T-cell (primary cell): ENCODE data around the gene EPHA2. TPM values are rescaled to one million over a fixed set of nuclear protein-coding genes. Genes with fewer than 3 reads are reported as not detected.
"Not testable (repeated sequence)": the region's sequence is repeated elsewhere in the genome, so short reads cannot be mapped to it uniquely, and the experiment has no call there.

Source experiments
- ATAC-seq, 4 experiments: fragments of 200-7000 bp in 3 of 4; fragments of 150-1000 bp in 1 of 4; cut with Tn5 transposase; replicated peaks in 1 of 4; 1 replicate in 3 of 4; 2 replicates in 1 of 4; pipeline ENCODE4 v1.10.0; 2021; ENCODE audit warnings: moderate library complexity in 3 of 4, mild to moderate bottlenecking in 2 of 4, moderate number of reproducible peaks in 1 of 4
- CTCF ChIA-PET, 2 donors: fragments of 300-600 bp; sonication (Branson Sonifier 250); formaldehyde crosslinking; loops; one replicate each; lab custom pipeline; 2022; ENCODE audit warnings: antibody characterized with exemption in 2 of 2; lab: Charles Lee
- POLR2A ChIA-PET, 2 donors: fragments of 300-600 bp; sonication (Branson Sonifier 250); formaldehyde crosslinking; loops; one replicate each; lab custom pipeline; 2022; ENCODE audit warnings: antibody characterized with exemption in 2 of 2; lab: Charles Lee
- DNase-seq, 35 experiments: peaks; one replicate each; pipeline versions ENCODE4 v3.0.0 to v3.0.0-alpha.2; 2013 to 2023
- H3K27ac ChIP-seq: one replicate; pipeline ENCODE4 v1.5.1; 2013; ENCODE audit warnings: low read length
- H3K27me3 ChIP-seq, 2 experiments: replicated peaks in 1 of 2; 1 replicate in 1 of 2; 2 replicates in 1 of 2; pipeline versions ENCODE4 v1.6.1 to v1.7.0; 2013; ENCODE audit warnings: low read length in 1 of 2, mixed read lengths in 1 of 2; ENCODE audit not compliant: control insufficient read depth in 2 of 2, insufficient read depth in 2 of 2; ENCODE audit errors: extremely low read depth in 1 of 2
- H3K36me3 ChIP-seq, 2 donors: 1 replicate in 1 of 2; 2 replicates in 1 of 2; pipeline versions ENCODE4 v1.6.1 to v1.7.0; 2013; ENCODE audit warnings: low read length in 1 of 2; ENCODE audit not compliant: control insufficient read depth in 2 of 2, insufficient read depth in 1 of 2; ENCODE audit errors: extremely low read depth in 1 of 2
- H3K4me1 ChIP-seq, 2 experiments: 1 replicate in 1 of 2; 2 replicates in 1 of 2; pipeline versions ENCODE4 v1.6.1 to v1.7.0; 2013; ENCODE audit warnings: low read length in 2 of 2, mixed read lengths in 1 of 2; ENCODE audit not compliant: insufficient read depth in 2 of 2, control insufficient read depth in 1 of 2; ENCODE audit errors: extremely low read depth in 1 of 2
- H3K4me3 ChIP-seq, 2 donors: 1 replicate in 1 of 2; 2 replicates in 1 of 2; pipeline versions ENCODE4 v1.5.1 to v1.7.0; 2013; ENCODE audit warnings: mild to moderate bottlenecking in 2 of 2, low read length in 1 of 2, moderate library complexity in 1 of 2; ENCODE audit not compliant: control insufficient read depth in 1 of 2; ENCODE audit errors: extremely low read depth in 1 of 2
- H3K9me3 ChIP-seq: 2 replicates; pipeline ENCODE4 v1.7.0; 2013
- H3K27ac Mint-ChIP-seq, 2 donors: one replicate each; pipeline ENCODE4 v1.8.0; 2020 to 2021; ENCODE audit warnings: mild to moderate bottlenecking in 2 of 2, mixed read lengths in 2 of 2
- H3K27me3 Mint-ChIP-seq, 2 donors: one replicate each; pipeline ENCODE4 v1.8.0; 2021 to 2022; ENCODE audit warnings: mixed read lengths in 2 of 2
- H3K36me3 Mint-ChIP-seq: one replicate; pipeline ENCODE4 v1.8.0; 2021; ENCODE audit warnings: mixed read lengths
- H3K4me1 Mint-ChIP-seq, 3 donors: one replicate each; pipeline ENCODE4 v1.8.0; 2020 to 2022; ENCODE audit warnings: mixed read lengths in 3 of 3, mild to moderate bottlenecking in 1 of 3
- H3K4me3 Mint-ChIP-seq, 3 donors: one replicate each; pipeline ENCODE4 v1.8.0; 2020 to 2022; ENCODE audit warnings: mild to moderate bottlenecking in 3 of 3, mixed read lengths in 3 of 3, moderate library complexity in 3 of 3
- H3K9me3 Mint-ChIP-seq, 3 donors: one replicate each; pipeline ENCODE4 v1.8.0; 2020 to 2022; ENCODE audit warnings: mixed read lengths in 3 of 3
- WGBS: methylation state at CpG from one replicate; pipeline ENCODE4 v1.1.5; 2013; ENCODE audit warnings: missing lambda C conversion rate; ENCODE audit not compliant: insufficient coverage; 5-methylcytosine and 5-hydroxymethylcytosine counted together
- total RNA-seq, 35 experiments: library from RNA in 6 of 35; stranded (reverse) in 6 of 35; fragments of 120-200 nt in 1 of 35; gene quantifications; one replicate each; pipeline versions ENCODE4 v1.2.1 to v1.2.4 and lab custom pipeline; 2013 to 2026

EPHA2 gene
- total RNA-seq, 5 donors from 2014 or later (not counting 1 experiment from before 2014, with no cell fraction given) = 0.19 to 0.66 (median 0.41) TPM; not detected in 1

DNA sequence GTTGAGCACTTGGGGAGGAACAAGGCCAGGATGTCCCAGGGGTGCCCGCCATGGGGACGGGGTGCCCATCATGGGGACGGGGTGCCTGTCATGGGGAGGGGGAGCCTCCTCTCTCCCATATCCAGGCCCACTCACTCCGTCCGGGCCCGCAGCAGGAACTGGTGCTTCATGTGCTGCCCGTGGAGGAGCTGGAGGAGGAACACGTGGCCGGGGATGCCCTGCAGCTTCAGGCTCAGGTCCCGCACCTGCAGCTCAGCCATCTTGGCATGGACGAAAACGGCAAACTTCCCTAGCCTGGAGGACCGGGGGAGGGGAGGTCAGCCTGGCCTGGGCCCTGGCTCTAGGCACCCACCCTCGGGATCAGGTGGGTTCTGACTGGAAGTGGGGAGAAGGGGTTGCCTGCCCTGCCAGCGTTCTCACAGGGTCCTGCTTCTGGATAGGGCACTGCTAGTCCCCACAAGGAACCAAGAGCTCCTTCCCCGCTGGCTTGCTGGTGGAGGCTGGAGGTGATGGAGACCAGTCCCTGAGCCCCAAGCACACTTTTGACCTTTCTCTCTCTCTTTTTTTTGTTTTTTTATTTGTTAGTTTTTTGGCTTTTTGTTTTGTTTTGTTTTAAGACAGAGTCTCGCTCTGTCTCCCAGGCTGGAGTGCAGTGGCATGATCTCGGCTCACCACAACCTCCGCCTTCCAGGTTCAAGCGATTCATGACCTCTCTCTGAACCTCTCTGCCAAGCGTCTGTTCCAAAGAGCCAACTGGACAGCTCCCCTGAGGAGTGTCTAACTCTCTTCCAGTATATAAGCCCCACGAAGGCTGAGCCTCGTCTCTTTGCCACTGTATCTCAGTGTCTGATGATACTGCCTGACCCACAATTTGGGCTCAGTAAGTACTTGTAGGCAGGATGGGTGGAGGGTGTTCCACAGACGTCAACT is 46.7 kb upstream of the EPHA2 start:
- peaks cover 11% of the 10 kb centered on the region for H3K36me3 Mint-ChIP-seq
- no peaks in the 10 kb centered on the region for H3K9me3 ChIP-seq
- H3K27ac Mint-ChIP-seq = no peak overlapping the region
- DNase-seq (no peak), ATAC-seq (no peak)
- POLR2A ChIA-PET = no interaction called here
- H3K27me3 Mint-ChIP-seq = no peaks in the 10 kb centered on the region
- H3K4me1 Mint-ChIP-seq = peaks cover 6 to 12% (median 6%) of the 10 kb centered on the region in 3 donors
- no peak overlapping the region for H3K27ac ChIP-seq
- CTCF ChIA-PET = no interaction called here
- peaks cover 0 to 21% of the 10 kb centered on the region in 2 experiments for H3K4me1 ChIP-seq
- H3K4me3 ChIP-seq = no peak overlapping the region
- no peak overlapping the region for H3K4me3 Mint-ChIP-seq
- no peaks in the 10 kb centered on the region for H3K27me3 ChIP-seq
- no peaks in the 10 kb centered on the region for H3K9me3 Mint-ChIP-seq
- WGBS = 94% methylated on average over 17 of the region's 24 CpGs
- peaks cover 11 to 23% of the 10 kb centered on the region in 2 donors for H3K36me3 ChIP-seq

DNA sequence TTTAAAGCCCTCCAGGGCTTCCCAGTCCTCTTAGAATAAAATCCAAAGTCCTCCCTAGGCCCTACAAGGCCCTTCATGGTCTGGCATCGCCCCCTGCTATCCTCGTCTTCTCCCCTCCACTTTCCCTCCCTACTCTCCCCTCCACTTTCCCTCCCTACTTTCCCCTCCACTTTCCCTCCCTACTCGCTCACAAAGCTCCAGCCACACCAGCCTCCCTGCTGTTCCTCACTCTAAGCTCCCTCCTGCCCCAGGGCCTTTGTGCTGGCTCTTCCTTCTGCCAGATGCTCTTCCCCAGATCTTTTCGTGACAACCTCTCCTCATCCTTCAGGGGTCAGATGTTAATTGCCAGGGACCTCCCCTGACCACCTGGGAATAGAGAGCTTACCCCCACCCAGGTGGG is 43.8 kb upstream of the EPHA2 start:
- CTCF ChIA-PET = no interaction called here
- no peak overlapping the region for H3K4me3 Mint-ChIP-seq
- 89% methylated on average over 4 of the region's 4 CpGs for WGBS
- peaks cover 11 to 21% of the 10 kb centered on the region in 2 donors for H3K36me3 ChIP-seq
- no peak for ATAC-seq
- no peak overlapping the region for H3K27ac ChIP-seq
- no peaks in the 10 kb centered on the region for H3K27me3 Mint-ChIP-seq
- peaks cover 1 to 6% (median 3%) of the 10 kb centered on the region in 3 donors for H3K4me1 Mint-ChIP-seq
- no peak overlapping the region for H3K27ac Mint-ChIP-seq
- H3K9me3 ChIP-seq = no peaks in the 10 kb centered on the region
- H3K4me1 ChIP-seq = no peaks in the 10 kb centered on the region
- H3K9me3 Mint-ChIP-seq = no peaks in the 10 kb centered on the region
- H3K27me3 ChIP-seq = no peaks in the 10 kb centered on the region
- no peak for DNase-seq
- H3K36me3 Mint-ChIP-seq = peaks cover 17% of the 10 kb centered on the region
- POLR2A ChIA-PET = no interaction called here
- H3K4me3 ChIP-seq = no peak overlapping the region

DNA sequence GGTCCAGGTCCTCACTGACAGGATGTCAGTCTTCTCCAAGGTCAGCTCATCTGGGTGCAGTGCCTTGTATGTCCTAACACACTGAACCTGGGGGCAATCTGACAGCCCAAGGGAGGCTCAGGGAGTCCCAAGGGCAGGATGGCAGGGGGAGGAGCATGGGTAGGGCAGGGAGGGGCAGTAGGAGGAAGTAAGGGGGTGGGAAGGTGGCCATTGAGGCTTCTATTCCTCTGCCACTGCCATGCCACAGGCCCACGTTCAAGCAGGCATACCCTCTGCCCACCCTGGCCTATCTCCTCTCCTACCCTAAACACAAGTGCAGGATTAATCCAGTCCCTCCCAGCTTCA is 43.3 kb upstream of the EPHA2 start:
- Mint-ChIP-seq H3K36me3 (peaks cover 17% of the 10 kb centered on the region), H3K4me1 (peaks cover 0 to 6% (median 0%) of the 10 kb centered on the region in 3 donors), H3K4me3 (no peak overlapping the region), H3K9me3 (no peaks in the 10 kb centered on the region), H3K27ac (peak overlapping the region in 1 of 2 donors; percentile 56), H3K27me3 (no peaks in the 10 kb centered on the region)
- H3K9me3 ChIP-seq = no peaks in the 10 kb centered on the region
- H3K27me3 ChIP-seq = no peaks in the 10 kb centered on the region
- no peak overlapping the region for H3K27ac ChIP-seq
- peaks cover 11 to 16% of the 10 kb centered on the region in 2 donors for H3K36me3 ChIP-seq
- H3K4me3 ChIP-seq = no peak overlapping the region
- no peak for ATAC-seq
- 40% methylated on average over 1 of the region's 1 CpG for WGBS
- no peak for DNase-seq
- ChIA-PET POLR2A (no interaction called here), CTCF (interaction anchor here in 1 of 2 donors (0.6 kb wide), 1 partner anchor 16 kb away, joined by 3 read pairs; no protein-coding TSS in a partner anchor)
- no peaks in the 10 kb centered on the region for H3K4me1 ChIP-seq

DNA sequence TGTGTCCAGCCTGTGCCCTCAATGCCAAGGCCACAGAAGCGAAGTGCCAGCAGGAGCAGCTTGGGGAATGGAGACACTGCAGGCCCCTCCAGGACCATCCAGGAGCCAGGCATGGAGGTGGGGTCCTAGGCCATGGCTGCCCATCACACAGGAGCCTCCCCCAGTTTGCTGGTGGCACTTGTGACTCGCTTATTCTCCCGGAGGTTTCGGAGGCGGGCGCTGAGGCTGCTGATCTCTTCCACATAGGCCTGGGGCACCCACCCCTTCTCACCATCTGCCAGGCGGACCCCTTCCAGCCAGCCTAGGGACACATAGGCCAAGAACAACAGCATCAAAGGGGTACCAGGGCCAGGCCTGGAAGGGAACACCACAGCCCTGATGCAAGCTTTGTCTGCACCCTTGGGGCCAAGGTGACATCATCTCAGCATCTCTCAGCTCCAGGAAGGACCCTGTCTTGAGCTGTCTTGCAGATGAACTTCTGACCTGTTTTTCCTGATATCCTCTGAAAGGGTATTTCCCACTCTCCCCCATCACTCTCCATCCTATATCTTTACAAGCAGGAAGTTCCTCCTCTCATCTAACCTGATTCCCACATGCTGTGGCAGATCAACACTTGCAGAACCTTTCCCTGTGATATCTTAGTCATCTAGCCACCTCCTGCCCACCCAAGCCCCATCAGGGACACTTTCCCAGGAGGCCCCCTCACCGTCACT is 42.7 kb upstream of the EPHA2 start:
- Mint-ChIP-seq H3K27me3 (no peaks in the 10 kb centered on the region), H3K4me1 (peaks cover 0 to 4% (median 0%) of the 10 kb centered on the region in 3 donors), H3K9me3 (no peaks in the 10 kb centered on the region), H3K36me3 (peaks cover 15% of the 10 kb centered on the region), H3K27ac (peak overlapping the region in 1 of 2 donors; percentile 56), H3K4me3 (no peak overlapping the region)
- DNase-seq (no peak), ATAC-seq (no peak)
- peaks cover 11 to 16% of the 10 kb centered on the region in 2 donors for H3K36me3 ChIP-seq
- ChIA-PET POLR2A (no interaction called here), CTCF (interaction anchor here in 1 of 2 donors (0.6 kb wide), 1 partner anchor 17 kb away, joined by 3 read pairs; no protein-coding TSS in a partner anchor)
- H3K4me3 ChIP-seq = no peak overlapping the region
- no peaks in the 10 kb centered on the region for H3K4me1 ChIP-seq
- no peaks in the 10 kb centered on the region for H3K9me3 ChIP-seq
- no peaks in the 10 kb centered on the region for H3K27me3 ChIP-seq
- 92% methylated on average over 3 of the region's 8 CpGs for WGBS
- H3K27ac ChIP-seq = no peak overlapping the region

DNA sequence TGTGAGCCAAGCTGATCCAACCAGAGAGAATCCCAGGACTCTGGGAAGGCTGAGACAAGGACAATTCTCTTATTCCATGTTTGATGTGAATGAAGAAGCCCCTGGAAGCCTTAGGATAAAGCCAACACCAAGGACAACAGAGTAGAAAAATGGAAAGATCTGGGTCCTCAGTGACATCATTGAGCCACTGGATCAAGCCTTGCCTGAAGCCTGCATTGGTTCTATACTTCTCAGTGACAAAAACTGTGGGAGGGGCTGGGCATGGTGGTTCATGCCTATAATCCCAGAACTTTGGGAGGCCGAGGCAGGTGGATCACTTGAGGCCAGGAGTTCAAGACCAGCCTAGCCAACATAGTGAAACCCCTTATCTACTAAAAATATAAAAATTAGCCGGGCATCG is 41.0 kb upstream of the EPHA2 start:
- no peak for ATAC-seq
- H3K27me3 ChIP-seq = peaks cover 0 to 4% of the 10 kb centered on the region in 2 experiments
- Mint-ChIP-seq H3K27me3 (no peaks in the 10 kb centered on the region), H3K27ac (no peak overlapping the region), H3K4me3 (no peak overlapping the region), H3K9me3 (no peaks in the 10 kb centered on the region), H3K36me3 (peaks cover 11% of the 10 kb centered on the region), H3K4me1 (peaks cover 0 to 4% (median 0%) of the 10 kb centered on the region in 3 donors)
- CTCF ChIA-PET = no interaction called here
- H3K9me3 ChIP-seq = no peaks in the 10 kb centered on the region
- H3K27ac ChIP-seq = no peak overlapping the region
- no peaks in the 10 kb centered on the region for H3K4me1 ChIP-seq
- 80% methylated on average over 1 of the region's 3 CpGs for WGBS
- POLR2A ChIA-PET = no interaction called here
- no peak overlapping the region for H3K4me3 ChIP-seq
- no peak for DNase-seq
- H3K36me3 ChIP-seq = peaks cover 8 to 10% of the 10 kb centered on the region in 2 donors

DNA sequence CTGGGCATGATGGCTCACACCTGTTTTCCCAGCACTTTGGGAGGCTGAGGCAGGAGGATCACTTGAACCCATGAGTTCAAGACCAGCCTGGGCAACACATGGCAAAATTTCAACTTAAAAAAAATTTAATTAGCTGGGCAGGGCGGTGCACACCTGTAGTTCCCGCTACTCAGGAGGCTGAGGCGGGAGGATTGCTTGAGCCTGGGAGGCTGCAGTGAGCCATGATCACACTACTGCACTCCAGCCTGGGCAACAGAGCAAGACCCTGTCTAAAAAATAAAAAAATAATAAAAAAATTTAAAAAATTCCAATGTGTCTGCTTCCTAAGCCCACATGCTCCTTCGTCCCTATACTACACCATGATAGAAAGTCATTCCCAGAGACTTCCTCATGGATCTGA is 40.3 kb upstream of the EPHA2 start:
- POLR2A ChIA-PET, H3K4me1 ChIP-seq, H3K27me3 ChIP-seq, H3K4me3 ChIP-seq, ATAC-seq, H3K4me1 Mint-ChIP-seq, H3K36me3 ChIP-seq, H3K27ac Mint-ChIP-seq, H3K27ac ChIP-seq, H3K27me3 Mint-ChIP-seq, DNase-seq, H3K9me3 ChIP-seq, CTCF ChIA-PET, H3K4me3 Mint-ChIP-seq, H3K9me3 Mint-ChIP-seq: not testable (repeated sequence)
- 91% methylated on average over 4 of the region's 4 CpGs for WGBS
- H3K36me3 Mint-ChIP-seq = peaks cover 11% of the 10 kb centered on the region
